SH-SY5Y (cell line): ENCODE data around the gene HAUS2.

Experiments used
- GATA2 ChIP-seq: IDR thresholded peaks from 2 replicates; pipeline ENCODE4 v1.6.1; 2011; ENCODE audit warnings: mild to moderate bottlenecking, low read depth, low read length
- GATA3 ChIP-seq: IDR thresholded peaks from 2 replicates; pipeline ENCODE4 v1.6.1; 2011; ENCODE audit warnings: low read depth, mild to moderate bottlenecking, low read length, moderate library complexity

DNA sequence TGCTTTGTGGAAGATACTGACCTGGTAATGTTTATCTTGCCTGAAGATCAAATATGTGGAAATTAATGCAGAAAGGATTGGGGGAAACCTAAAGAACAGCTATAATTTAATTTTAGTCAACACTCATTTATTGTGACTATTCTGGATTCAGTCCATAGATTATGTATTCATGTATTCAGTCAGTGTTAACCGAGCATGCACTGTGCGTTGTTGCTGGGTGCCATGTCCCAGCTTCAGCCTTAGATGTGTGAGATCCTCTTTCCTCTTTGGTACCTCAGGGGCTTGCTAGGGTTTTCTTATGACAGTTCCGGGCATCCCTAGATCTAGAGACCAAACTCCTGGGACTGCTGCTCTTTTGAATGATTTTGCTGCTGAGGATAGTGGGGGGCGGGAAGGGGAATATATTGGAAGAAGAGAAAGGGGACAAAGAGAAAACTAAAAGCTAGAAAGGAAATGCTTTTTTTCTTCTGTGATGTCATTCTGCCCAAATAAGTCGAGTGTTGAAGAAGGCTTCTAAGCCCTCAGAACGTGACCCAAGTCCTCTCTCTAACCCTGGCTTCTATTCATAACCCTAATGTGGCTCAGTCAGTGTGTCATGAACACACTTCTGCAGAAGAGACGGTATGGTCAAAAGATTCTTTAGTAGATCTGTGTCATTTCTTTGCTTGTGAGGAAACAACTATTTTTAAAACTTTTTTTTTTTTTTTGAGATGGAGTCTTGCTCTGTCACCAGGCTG is 60.3 kb downstream of the HAUS2 start:
- TF ChIP-seq GATA3 (no peak), GATA2 (no peak)
